RCC 7860 (cell line): ENCODE data around the gene ATP9B.
"Not testable (repeated sequence)": the region's sequence is repeated elsewhere in the genome, so short reads cannot be mapped to it uniquely, and the experiment has no call there.

Experiments used
- DNase-seq: peaks from one replicate; pipeline ENCODE4 v3.0.0-alpha.2; 2015; ENCODE audit warnings: low spot score
- FAIRE-seq: peaks from 2 replicates; lab custom pipeline; 2012; peaks lifted over from hg19 to GRCh38; lab: Jason Lieb, UNC

ATP9B gene

DNA sequence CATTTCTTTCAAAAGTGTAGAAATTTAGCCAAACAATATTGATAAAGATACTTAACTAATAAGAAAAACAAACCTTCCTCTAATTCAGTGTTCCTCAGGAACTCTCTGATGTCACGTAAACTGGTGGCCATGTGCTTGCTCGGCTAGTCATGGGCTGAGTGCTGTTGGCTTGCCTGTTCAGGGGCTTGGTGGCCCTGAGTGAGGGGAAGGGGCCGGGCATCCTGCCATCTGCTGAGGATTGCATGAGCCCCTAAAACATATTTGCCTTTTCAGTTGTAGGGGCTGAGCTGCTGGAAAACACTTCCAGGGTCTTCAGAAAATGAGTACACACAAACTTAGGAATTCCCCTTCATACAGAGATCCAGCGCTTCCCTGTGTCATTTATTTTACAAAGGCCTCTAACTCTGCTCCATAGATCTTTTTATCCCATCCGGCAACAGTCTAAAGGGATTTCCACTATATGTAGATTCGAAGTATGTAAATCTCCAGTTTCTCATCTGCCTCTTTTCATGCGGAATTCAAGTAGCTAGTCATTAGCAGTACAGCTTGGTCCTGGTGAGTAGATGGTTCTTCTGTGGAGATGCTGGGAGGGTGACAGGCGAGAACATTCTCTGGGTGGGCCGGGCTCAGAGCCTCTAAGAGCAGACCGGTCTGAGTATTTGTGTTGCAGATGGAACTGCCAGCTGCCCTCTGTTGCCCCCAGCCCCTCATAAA is 306.4 kb downstream of the ATP9B start:
- FAIRE-seq (no peak), DNase-seq (no peak)

DNA sequence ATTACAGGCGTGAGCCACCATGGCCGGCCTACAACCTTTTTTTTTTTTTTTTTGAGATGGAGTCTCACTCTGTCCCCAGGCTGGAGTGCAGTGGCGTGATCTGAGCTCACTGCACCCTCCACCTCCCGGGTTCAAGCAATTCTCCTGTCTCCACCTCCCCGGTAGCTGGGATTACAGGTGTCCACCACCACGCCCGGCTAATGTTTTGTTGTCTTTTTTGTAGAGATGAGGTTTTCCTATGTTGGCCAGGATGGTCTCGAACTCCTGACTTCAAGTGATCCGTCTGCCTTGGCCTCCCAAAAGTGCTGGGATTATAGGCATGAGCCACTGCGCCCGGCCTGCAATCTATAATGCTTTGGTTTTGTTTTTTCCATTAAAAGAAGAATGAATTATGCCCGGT is 307.5 kb downstream of the ATP9B start:
- FAIRE-seq = not testable (repeated sequence)

DNA sequence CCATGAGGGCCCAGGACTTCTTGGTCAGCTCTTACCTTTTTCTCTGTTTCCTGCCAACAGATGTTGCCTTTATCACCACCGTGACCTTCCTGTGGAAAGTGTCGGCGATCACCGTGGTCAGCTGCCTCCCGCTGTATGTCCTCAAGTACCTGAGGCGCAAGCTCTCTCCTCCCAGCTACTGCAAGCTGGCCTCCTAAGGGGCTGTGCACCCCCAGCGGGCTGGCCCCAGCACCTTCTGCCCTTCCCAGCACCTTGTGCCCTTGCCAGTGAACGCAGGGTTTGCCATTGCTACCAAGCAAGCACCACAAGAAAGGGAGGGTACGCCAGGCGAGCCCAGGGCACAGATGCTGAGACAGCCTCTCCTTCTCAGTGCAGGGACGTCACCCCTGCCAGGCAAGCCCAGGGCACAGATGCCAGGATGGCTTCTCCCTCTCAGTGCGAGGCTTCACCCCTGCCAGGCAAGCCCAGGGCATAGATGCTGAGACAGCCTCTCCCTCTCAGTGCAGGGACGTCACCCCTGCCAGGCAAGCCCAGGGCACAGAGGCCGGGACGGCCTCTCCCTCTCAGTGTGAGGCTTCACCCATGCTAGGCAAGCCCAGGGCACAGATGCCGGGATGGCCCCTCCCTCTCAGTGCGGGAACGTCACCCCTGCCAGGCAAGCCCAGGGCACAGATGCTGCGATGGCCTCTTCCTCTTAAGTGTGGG is 308.1 kb downstream of the ATP9B start:
- no peak for DNase-seq
- no peak for FAIRE-seq

More for the DNA sequence above, 307.5 kb downstream of the ATP9B start:
- not testable (repeated sequence) for DNase-seq

- no peak for FAIRE-seq
- peak; percentile 13 for DNase-seq
These were observed 309.5 kb downstream of the ATP9B start for GRCh38 chr18:79378536-79379250.

DNA sequence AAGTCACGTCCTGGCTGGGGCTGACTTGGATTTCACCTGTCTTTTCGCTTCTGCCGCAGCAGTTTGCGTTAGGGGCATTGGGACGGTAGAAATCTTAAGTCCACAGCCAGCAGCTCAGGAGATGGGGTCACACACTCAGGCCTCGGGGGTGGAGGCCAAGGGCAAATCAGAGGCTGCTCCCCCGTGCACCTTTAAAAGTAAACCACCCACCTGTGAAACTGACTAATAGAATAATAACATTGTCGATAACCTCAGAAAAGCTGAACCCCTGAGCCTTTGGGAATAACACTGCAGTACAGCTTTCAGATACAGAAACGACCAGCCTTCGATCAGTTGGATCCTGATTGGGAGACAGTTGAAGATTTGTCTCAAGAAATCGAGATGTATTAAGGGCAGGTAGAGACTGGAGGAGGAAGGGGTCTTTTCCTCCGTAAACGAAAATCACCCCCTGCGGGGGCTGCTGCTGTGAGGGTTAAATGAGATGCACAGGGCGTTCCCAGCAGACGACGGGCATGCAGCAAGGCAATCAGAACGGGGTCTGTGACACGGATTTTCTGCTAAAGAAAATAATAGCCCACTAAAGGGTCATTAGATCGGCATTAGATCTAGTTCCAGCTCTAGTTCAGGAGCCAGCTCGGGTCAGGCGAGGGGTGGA is 310.2 kb downstream of the ATP9B start:
- DNase-seq (no peak), FAIRE-seq (no peak)

DNA sequence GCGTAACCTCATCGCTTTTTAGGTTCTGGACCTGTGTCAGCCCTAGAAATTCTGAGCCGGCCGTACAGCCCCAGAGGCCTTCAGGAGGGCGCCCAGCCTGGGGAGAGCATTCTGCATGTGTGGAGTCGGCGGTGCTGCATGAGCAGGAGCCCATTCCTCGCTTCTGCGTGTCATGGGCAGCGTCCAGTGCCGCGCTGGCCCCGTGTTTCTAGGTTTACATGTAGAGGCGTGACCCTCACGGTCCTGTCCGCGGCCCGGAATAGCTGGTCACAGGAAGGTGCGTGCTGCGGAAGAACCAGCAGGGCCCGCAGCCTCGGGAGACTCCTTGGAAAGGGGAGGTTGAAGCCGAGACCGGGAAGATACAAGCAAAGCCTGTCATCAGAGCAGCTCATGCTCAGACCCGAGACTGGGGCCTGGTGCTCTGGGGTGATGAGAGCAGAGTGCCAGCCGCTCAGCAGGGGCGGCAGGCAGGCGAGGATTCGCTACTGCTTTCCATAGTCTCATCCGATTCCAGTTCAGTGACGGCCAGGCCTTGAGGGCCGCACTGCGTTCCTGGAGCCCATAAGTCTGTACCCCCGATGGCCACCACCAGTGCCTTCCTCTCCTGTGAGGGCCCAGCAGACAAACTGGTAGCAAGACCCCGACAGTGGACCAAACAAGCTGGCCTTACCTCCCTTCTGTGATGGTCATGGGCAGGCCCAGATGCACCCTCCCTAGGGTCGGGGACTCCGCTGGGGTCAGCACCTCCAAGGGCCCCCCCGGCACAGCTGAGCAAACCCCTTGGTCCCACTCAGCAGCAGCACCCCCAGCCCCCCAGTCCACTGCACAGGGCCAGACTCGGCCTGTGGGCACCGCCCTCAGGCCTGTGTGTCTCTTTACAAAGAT is 311.0 kb downstream of the ATP9B start:
- no peak for FAIRE-seq
- no peak for DNase-seq

GRCh38 chr18:79380816-79381806 is 311.9 kb downstream of the ATP9B start:
- DNase-seq (no peak), FAIRE-seq (no peak)

DNA sequence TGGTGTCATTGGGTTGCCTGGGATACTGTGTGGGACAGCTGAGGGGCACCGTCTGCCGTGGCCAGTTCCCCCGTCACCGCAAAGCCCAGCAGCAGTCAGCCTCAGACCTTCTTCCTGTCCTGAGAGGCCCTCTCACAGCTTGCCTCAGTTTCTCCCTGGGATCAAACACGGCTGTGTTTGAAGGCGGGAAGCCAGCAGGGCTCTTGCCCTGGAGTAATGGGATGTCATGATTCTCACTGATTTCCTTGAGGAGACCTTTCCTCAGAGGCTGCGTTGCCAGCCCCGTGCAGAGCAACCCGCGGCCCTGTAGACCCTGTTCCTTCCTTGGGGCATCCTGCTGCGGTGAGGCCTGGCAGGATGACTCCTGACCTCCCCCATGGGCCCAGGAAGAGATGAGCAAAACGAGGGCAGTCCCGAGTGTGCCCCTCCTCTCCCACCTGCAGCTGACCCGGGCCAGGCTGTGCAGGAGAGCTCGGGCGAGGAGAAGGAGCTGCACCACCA is 312.7 kb downstream of the ATP9B start:
- FAIRE-seq (no peak), DNase-seq (no peak)

GRCh38 chr18:79382681-79383387 is 313.6 kb downstream of the ATP9B start:
- no peak for DNase-seq
- no peak for FAIRE-seq

GRCh38 chr18:79383388-79384056 is 314.3 kb downstream of the ATP9B start:
- DNase-seq (no peak), FAIRE-seq (no peak)

GRCh38 chr18:79384151-79384807 is 315.1 kb downstream of the ATP9B start:
- no peak for FAIRE-seq
- no peak for DNase-seq

- DNase-seq (no peak), FAIRE-seq (no peak)
These were observed 315.6 kb downstream of the ATP9B start for GRCh38 chr18:79384834-79385233.

DNA sequence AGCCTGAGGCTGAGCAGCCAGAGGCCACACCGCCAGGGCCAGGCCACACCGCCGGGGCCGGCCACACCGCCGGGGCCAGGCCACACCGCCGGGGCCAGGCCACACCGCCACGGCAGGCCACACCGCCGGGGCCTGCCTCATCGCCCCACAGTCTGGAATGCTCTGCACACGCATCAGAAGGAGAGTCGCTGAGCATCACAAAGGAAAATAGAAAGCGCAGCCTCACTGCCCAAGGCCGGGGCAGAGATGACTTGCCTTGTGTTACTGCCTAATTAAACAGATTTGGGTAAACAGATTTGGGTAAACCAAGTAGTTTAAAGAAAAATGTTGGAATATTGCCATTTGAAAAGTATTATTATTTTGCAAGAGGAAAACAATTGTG is 316.1 kb downstream of the ATP9B start:
- DNase-seq (no peak), FAIRE-seq (no peak)

GRCh38 chr18:79385708-79386341 is 316.6 kb downstream of the ATP9B start:
- FAIRE-seq (no peak), DNase-seq (no peak)

DNA sequence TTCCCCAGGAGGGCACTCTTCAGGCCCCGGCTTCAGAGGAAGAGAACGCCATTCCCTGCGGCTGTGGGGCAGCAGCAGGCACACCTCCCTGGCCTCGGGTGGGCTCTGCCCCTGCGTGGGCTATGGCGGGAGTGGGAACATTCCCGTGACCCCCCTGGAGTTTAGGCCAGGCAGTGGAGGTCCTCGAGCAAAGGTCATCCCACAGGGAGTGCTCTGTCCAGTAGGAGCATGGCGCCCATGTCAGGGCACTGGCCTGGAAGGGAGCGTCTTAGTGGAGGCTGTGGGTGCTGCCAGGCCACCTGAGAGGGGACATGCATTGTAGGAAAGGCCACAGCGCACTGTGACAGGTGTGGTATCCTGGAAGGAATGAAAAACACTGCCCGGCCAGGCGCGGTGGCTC is 317.4 kb downstream of the ATP9B start:
- FAIRE-seq (no peak), DNase-seq (no peak)

GRCh38 chr18:79387214-79387613 is 318.0 kb downstream of the ATP9B start:
- no peak for FAIRE-seq
- DNase-seq = no peak

- no peak for DNase-seq
- no peak for FAIRE-seq
These were observed 318.4 kb downstream of the ATP9B start for GRCh38 chr18:79387615-79388014.
